ENCODE data around the gene STXBP1. TPM values are rescaled to one million over a fixed set of nuclear protein-coding genes. Genes with fewer than 3 reads are reported as not detected.

The STXBP1 gene
- total and polyA plus RNA-seq, 9 of the 15 experiments (the other 6 are each of a cell fraction or from before 2014, with no cell fraction given), result 4.6 to 35.1 (median 9.7) TPM

GRCh38 chr9:127700140-127700539 lies 88.1 kb downstream of the STXBP1 start:
- Histone ChIP-seq H2AFZ (ENCODE audit: low read depth, low read length) (peak overlapping the region; percentile 87), H3K79me2 (ENCODE audit: control insufficient read depth, insufficient read depth, low read length) (no peaks in the 10 kb centered on the region)
- no TSS peak for BruUV-seq (replicated peaks)
- no peak for TF ChIP-seq FOXP1 (CRISPR knock-in tag; IDR thresholded peaks at IDR 0.05)
- TF ChIP-seq SMAD2 (IDR thresholded peaks at IDR 0.05; ENCODE audit: low read depth, low read length), result no peak
- TF ChIP-seq HDAC6 (IDR thresholded peaks at IDR 0.05; ENCODE audit: low read depth, low read length), result no peak
- TF ChIP-seq FOXP4 (CRISPR knock-in tag; IDR thresholded peaks at IDR 0.05; ENCODE audit: borderline replicate concordance), result no peak
- no peak for TF ChIP-seq LCOR (CRISPR knock-in tag; IDR thresholded peaks at IDR 0.05)
- TF ChIP-seq SPI1 (IDR thresholded peaks at IDR 0.05; ENCODE audit: borderline replicate concordance, low read depth, low read length), result no peak
- TF ChIP-seq, protein P1, sequence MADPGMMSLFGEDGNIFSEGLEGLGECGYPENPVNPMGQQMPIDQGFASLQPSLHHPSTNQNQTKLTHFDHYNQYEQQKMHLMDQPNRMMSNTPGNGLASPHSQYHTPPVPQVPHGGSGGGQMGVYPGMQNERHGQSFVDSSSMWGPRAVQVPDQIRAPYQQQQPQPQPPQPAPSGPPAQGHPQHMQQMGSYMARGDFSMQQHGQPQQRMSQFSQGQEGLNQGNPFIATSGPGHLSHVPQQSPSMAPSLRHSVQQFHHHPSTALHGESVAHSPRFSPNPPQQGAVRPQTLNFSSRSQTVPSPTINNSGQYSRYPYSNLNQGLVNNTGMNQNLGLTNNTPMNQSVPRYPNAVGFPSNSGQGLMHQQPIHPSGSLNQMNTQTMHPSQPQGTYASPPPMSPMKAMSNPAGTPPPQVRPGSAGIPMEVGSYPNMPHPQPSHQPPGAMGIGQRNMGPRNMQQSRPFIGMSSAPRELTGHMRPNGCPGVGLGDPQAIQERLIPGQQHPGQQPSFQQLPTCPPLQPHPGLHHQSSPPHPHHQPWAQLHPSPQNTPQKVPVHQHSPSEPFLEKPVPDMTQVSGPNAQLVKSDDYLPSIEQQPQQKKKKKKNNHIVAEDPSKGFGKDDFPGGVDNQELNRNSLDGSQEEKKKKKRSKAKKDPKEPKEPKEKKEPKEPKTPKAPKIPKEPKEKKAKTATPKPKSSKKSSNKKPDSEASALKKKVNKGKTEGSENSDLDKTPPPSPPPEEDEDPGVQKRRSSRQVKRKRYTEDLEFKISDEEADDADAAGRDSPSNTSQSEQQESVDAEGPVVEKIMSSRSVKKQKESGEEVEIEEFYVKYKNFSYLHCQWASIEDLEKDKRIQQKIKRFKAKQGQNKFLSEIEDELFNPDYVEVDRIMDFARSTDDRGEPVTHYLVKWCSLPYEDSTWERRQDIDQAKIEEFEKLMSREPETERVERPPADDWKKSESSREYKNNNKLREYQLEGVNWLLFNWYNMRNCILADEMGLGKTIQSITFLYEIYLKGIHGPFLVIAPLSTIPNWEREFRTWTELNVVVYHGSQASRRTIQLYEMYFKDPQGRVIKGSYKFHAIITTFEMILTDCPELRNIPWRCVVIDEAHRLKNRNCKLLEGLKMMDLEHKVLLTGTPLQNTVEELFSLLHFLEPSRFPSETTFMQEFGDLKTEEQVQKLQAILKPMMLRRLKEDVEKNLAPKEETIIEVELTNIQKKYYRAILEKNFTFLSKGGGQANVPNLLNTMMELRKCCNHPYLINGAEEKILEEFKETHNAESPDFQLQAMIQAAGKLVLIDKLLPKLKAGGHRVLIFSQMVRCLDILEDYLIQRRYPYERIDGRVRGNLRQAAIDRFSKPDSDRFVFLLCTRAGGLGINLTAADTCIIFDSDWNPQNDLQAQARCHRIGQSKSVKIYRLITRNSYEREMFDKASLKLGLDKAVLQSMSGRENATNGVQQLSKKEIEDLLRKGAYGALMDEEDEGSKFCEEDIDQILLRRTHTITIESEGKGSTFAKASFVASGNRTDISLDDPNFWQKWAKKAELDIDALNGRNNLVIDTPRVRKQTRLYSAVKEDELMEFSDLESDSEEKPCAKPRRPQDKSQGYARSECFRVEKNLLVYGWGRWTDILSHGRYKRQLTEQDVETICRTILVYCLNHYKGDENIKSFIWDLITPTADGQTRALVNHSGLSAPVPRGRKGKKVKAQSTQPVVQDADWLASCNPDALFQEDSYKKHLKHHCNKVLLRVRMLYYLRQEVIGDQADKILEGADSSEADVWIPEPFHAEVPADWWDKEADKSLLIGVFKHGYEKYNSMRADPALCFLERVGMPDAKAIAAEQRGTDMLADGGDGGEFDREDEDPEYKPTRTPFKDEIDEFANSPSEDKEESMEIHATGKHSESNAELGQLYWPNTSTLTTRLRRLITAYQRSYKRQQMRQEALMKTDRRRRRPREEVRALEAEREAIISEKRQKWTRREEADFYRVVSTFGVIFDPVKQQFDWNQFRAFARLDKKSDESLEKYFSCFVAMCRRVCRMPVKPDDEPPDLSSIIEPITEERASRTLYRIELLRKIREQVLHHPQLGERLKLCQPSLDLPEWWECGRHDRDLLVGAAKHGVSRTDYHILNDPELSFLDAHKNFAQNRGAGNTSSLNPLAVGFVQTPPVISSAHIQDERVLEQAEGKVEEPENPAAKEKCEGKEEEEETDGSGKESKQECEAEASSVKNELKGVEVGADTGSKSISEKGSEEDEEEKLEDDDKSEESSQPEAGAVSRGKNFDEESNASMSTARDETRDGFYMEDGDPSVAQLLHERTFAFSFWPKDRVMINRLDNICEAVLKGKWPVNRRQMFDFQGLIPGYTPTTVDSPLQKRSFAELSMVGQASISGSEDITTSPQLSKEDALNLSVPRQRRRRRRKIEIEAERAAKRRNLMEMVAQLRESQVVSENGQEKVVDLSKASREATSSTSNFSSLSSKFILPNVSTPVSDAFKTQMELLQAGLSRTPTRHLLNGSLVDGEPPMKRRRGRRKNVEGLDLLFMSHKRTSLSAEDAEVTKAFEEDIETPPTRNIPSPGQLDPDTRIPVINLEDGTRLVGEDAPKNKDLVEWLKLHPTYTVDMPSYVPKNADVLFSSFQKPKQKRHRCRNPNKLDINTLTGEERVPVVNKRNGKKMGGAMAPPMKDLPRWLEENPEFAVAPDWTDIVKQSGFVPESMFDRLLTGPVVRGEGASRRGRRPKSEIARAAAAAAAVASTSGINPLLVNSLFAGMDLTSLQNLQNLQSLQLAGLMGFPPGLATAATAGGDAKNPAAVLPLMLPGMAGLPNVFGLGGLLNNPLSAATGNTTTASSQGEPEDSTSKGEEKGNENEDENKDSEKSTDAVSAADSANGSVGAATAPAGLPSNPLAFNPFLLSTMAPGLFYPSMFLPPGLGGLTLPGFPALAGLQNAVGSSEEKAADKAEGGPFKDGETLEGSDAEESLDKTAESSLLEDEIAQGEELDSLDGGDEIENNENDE (IDR thresholded peaks at IDR 0.05; ENCODE audit: low read depth, low read length), result no peak
- TF ChIP-seq POLR2A (conservative IDR thresholded peaks at IDR 0.05), result no peak
- no peak for TF ChIP-seq FOXK1 (CRISPR knock-in tag; IDR thresholded peaks at IDR 0.05; ENCODE audit: borderline replicate concordance)
- TF ChIP-seq JUN (IDR thresholded peaks at IDR 0.05; ENCODE audit: borderline replicate concordance, low read depth, low read length), result no peak
- TF ChIP-seq JUN (CRISPR knock-in tag; IDR thresholded peaks at IDR 0.05; ENCODE audit: borderline replicate concordance), result no peak

More at GRCh38 chr9:127700140-127700539, 88.1 kb downstream of the STXBP1 start:
- FAIRE-seq, result no peak
- ChIA-PET POLR2A (interaction anchor here (0.6 kb wide), 1 partner anchor 36 kb away, joined by 5 read pairs; no protein-coding TSS in a partner anchor), CTCF (ENCODE audit: low intra/inter-chr PET ratio) (no interaction called here)
- intact Hi-C loops (cut with micrococcal nuclease) (no loop called here), in situ Hi-C loops (cut with MboI) (no loop called here)
- Histone ChIP-seq H3K36me3 (ENCODE audit: control insufficient read depth, insufficient read depth, low read length) (no peaks in the 10 kb centered on the region), H4K20me1 (replicated peaks; ENCODE audit: control insufficient read depth, insufficient read depth, low read length) (no peaks in the 10 kb centered on the region), H3K9me1 (ENCODE audit: control insufficient read depth, insufficient read depth, low read length) (no peaks in the 10 kb centered on the region), H3K9ac (ENCODE audit: insufficient read depth in 1 of 2, low read depth in 2 of 2, low read length in 2 of 2) (peak overlapping the region in 1 of 2 experiments; percentile 16; a peak in 1 of 4 replicates), H3K27ac (ENCODE audit: extremely low read depth, low read depth, low read length) (no peak overlapping the region), H3K4me3 (no peak overlapping the region), H3K4me2 (ENCODE audit: insufficient read depth, low read length) (no peak overlapping the region), H3K4me1 (replicated peaks in 1 of 2; ENCODE audit: control insufficient read depth in 2 of 2, insufficient read depth in 2 of 2, low read length in 2 of 2) (peaks cover 25 to 26% of the 10 kb centered on the region in 2 experiments), H3K9me3 (replicated peaks; ENCODE audit: control insufficient read depth, insufficient read depth, low read depth, low read length) (no peaks in the 10 kb centered on the region), H3K27me3 (ENCODE audit: control insufficient read depth in 2 of 2, insufficient read depth in 2 of 2, low read length in 2 of 2) (no peaks in the 10 kb centered on the region)
- DNase-seq (ENCODE audit: extremely low read depth in 1 of 4, low spot score in 3 of 4), result no peak
- no peak for ATAC-seq
- WGBS (ENCODE audit: insufficient coverage, low coverage, missing lambda C conversion rate), result 88% methylated on average over 2 of the region's 2 CpGs

All from K562 (cell line).